K562 (cell line): ENCODE data around the gene ZNF124. TPM values are rescaled to one million over a fixed set of nuclear protein-coding genes. Genes with fewer than 3 reads are reported as not detected.
A peak's percentile ranks its signal among the peaks of the same experiment; 100 is the strongest.

ENCODE experiments used
- CC2D1A ChIP-seq: fragments of 450-650 bp; IDR thresholded peaks from 2 replicates; pipeline ENCODE4 v1.6.1; 2017; ENCODE audit warnings: mild to moderate bottlenecking
- CREB1 ChIP-seq, 2 experiments: sonication (generic) in 1 of 2; formaldehyde crosslinking in 1 of 2; IDR thresholded peaks; 2 replicates each; pipeline versions ENCODE4 v1.6.1 to v1.8.0; 2012 to 2022; ENCODE audit warnings: inconsistent platforms in 1 of 2, mild to moderate bottlenecking in 1 of 2, missing genetic modification reagents in 1 of 2, moderate library complexity in 1 of 2
- DNMT1 ChIP-seq: fragments of 450-650 bp; IDR thresholded peaks from 2 replicates; pipeline ENCODE4 v1.6.1; 2016; ENCODE audit warnings: antibody characterized with exemption, mild to moderate bottlenecking
- E2F3 ChIP-seq: fragments of 250-450 bp; sonication (Bioruptor Pico); IDR thresholded peaks from 2 replicates; pipeline ENCODE4 v1.4.0; 2020; ENCODE audit warnings: mild to moderate bottlenecking
- HOXB6 ChIP-seq: fragments of 250-450 bp; sonication (Bioruptor Pico); IDR thresholded peaks from 2 replicates; pipeline ENCODE4 v1.5.1; 2022; ENCODE audit warnings: mild to moderate bottlenecking, borderline replicate concordance
- KDM2B ChIP-seq: fragments of 250-450 bp; sonication (Bioruptor Pico); IDR thresholded peaks from 2 replicates; pipeline ENCODE4 v1.8.0; 2021; ENCODE audit warnings: mild to moderate bottlenecking, moderate library complexity
- MECOM ChIP-seq: fragments of 250-450 bp; sonication (Bioruptor Pico); IDR thresholded peaks from 2 replicates; pipeline ENCODE4 v1.8.0; 2022; ENCODE audit warnings: inconsistent platforms
- NCOR1 ChIP-seq: fragments of 450-650 bp; IDR thresholded peaks from 2 replicates; pipeline ENCODE4 v1.6.1; 2016; ENCODE audit warnings: mild to moderate bottlenecking, moderate library complexity
- NFRKB ChIP-seq: fragments of 450-650 bp; IDR thresholded peaks from 2 replicates; pipeline ENCODE4 v1.6.1; 2016; ENCODE audit warnings: low read depth
- NR3C1 ChIP-seq: sonication (generic); formaldehyde crosslinking; IDR thresholded peaks from 2 replicates; pipeline ENCODE4 v1.8.1; 2022; ENCODE audit warnings: missing genetic modification reagents
- PPARD ChIP-seq: fragments of 250-450 bp; sonication (Bioruptor Pico); IDR thresholded peaks from 2 replicates; pipeline ENCODE4 v1.8.0; 2022; ENCODE audit warnings: inconsistent platforms, mild to moderate bottlenecking, moderate library complexity
- SMAD1 ChIP-seq: fragments of 150-350 bp; IDR thresholded peaks from 2 replicates; pipeline ENCODE4 v1.6.1; 2014; ENCODE audit warnings: low read length, low read depth; ENCODE audit not compliant: partially characterized antibody
- TEAD4 ChIP-seq, 2 experiments: sonication (generic) in 1 of 2; formaldehyde crosslinking in 1 of 2; IDR thresholded peaks; 2 replicates each; pipeline versions ENCODE4 v1.6.1 to v1.8.0; 2012 to 2022; ENCODE audit warnings: borderline replicate concordance in 1 of 2, inconsistent platforms in 1 of 2, low read length in 1 of 2, mild to moderate bottlenecking in 1 of 2, missing genetic modification reagents in 1 of 2
- ZNF3 ChIP-seq: fragments of 250-450 bp; sonication (Bioruptor Pico); IDR thresholded peaks from 2 replicates; pipeline ENCODE4 v1.5.0; 2021; ENCODE audit warnings: mild to moderate bottlenecking, moderate library complexity
- ZNF780A ChIP-seq: fragments of 250-450 bp; sonication (Bioruptor Pico); IDR thresholded peaks from 2 replicates; pipeline ENCODE4 v1.5.0; 2021; ENCODE audit warnings: mild to moderate bottlenecking
- polyA plus RNA-seq, 8 experiments: library from polyadenylated mRNA; depleted of rRNA in 4 of 8; stranded (reverse) in 5 of 8; unstranded in 3 of 8; fragments of >200 nt; fragmentation: Nextera tagmentation in 2 of 8; fragmentation: Illumina TruSeq in 1 of 8; extraction: Ambion mirVana in 2 of 8; extraction: Trizol in 1 of 8; gene quantifications; 2 replicates each; pipeline versions ENCODE4 v1.2.1 to v1.2.3, GENCODE V29; 2011 to 2014; ENCODE audit warnings: inconsistent platforms in 1 of 8, missing spikeins in 1 of 8
- total RNA-seq, 7 experiments: library from RNA; depleted of rRNA in 6 of 7; stranded (reverse); fragments of >200 nt in 6 of 7; fragmentation: Illumina TruSeq in 2 of 7; extraction: Trizol in 2 of 7; gene quantifications; 2 replicates each; pipeline versions ENCODE4 v1.2.1 to v1.2.3, GENCODE V29; 2011 to 2021; ENCODE audit warnings: low replicate concordance in 1 of 7
- TF ChIP-seq, protein P1 (sequence below): fragments of 250-450 bp; sonication (Bioruptor Pico); IDR thresholded peaks from 2 replicates; pipeline ENCODE4 v1.5.0; 2021; ENCODE audit warnings: mild to moderate bottlenecking, moderate library complexity
- TF ChIP-seq, protein P2 (sequence below), 2 experiments: fragments of 200-800 bp in 1 of 2; sonication (Bioruptor generic) in 1 of 2; sonication (generic) in 1 of 2; formaldehyde crosslinking in 1 of 2; IDR thresholded peaks in 1 of 2; conservative IDR thresholded peaks in 1 of 2; 2 replicates each; pipeline versions ENCODE4 v1.5.0 to v1.6.1; 2016 to 2020; ENCODE audit warnings: missing compliant biosample characterization in 1 of 2, missing genetic modification characterization in 1 of 2, missing genetic modification reagents in 1 of 2
- TF ChIP-seq, protein P3 (sequence below): fragments of 450-650 bp; formaldehyde crosslinking; IDR thresholded peaks from 2 replicates; pipeline ENCODE4 v1.4.0; 2020; ENCODE audit warnings: mild to moderate bottlenecking, moderate library complexity
- TF ChIP-seq, protein P4 (sequence below), 2 experiments: fragments of 450-650 bp; IDR thresholded peaks; 2 replicates each; pipeline ENCODE4 v1.6.1; 2018; ENCODE audit warnings: mild to moderate bottlenecking in 2 of 2, low read depth in 1 of 2; ENCODE audit not compliant: partially characterized antibody in 2 of 2

The ZNF124 gene
- total and polyA plus RNA-seq, 9 of the 15 experiments (the other 6 are each of a cell fraction or from before 2014, with no cell fraction given): 7.6 to 71.5 (median 20.2) TPM

DNA sequence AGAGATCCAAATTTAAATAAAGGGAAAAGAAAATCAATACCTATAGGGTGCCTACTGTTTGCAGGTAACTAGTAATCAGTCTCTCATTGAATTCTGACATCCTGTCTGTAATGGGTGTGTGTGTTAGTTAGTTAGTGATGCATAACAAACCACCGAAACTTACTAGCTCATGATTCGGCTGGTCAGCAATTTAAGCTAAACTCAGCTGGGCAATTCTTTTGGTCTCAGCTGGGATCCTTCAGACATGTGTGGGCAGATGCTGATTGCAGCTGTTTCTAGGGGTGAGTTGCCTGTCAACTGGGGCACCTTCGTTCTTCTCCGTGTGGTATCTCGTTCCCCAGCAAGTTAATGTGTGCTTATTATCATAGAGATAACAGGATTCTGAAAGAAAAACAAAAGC is 40.2 kb upstream of the ZNF124 start (continued):
- no peak for TF ChIP-seq NR3C1 (CRISPR knock-in tag)
- TF ChIP-seq KDM2B (CRISPR knock-in tag): no peak
- TF ChIP-seq, protein P1, sequence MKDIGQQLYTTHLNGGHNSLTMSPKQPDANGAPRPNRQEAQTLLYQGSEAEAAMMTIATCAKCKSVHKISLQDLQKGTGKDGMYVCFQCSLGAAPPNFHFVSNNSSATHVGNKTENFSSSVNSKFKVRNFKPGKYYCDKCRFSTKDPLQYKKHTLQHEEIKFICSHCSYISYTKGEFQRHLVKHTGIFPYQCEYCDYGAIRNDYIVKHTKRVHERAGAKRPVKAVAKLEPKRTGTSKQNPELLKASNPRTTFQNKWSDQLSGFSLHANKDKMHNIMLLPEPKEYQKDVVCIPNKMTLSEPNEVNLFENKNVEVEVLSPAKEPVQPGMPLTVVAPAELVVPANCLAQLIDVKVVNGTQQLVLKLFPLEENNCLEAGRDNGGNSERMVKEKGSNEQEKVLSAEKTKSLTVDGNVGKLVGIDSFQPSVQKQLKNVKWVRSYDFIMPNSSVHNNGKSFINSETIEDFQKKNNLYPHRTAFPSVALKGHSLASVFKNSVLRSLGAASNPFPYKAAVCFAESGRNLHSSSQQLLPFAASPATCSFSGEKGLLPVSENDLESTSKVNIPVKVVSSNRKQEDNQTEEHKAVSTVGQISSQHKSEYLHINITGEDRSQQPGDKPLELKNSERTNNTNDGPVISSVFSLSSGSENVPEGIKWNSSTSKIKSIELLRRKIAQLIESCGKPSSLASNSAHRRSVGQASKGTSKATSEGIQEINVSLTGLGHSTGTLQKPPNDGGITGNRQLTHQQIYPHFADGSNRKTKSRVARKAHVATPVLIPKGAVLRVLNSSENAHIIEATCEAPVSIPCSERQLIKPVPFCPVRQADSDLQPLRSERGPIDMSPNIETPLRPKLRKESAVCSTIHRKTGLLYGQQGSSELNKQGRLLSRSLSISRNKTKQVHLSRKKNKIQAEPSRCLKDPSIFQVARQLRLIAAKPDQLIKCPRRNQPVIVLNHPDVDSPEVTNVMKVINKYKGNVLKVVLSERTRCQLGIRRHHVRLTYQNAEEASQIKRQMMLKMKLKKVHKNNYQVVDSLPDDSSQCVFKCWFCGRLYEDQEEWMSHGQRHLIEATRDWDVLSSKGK (CRISPR knock-in tag): no peak
- no peak for TF ChIP-seq ZNF780A (CRISPR knock-in tag)
- no peak for TF ChIP-seq E2F3 (CRISPR knock-in tag)
- TF ChIP-seq NCOR1: peak; percentile 60
- TF ChIP-seq, protein P2, sequence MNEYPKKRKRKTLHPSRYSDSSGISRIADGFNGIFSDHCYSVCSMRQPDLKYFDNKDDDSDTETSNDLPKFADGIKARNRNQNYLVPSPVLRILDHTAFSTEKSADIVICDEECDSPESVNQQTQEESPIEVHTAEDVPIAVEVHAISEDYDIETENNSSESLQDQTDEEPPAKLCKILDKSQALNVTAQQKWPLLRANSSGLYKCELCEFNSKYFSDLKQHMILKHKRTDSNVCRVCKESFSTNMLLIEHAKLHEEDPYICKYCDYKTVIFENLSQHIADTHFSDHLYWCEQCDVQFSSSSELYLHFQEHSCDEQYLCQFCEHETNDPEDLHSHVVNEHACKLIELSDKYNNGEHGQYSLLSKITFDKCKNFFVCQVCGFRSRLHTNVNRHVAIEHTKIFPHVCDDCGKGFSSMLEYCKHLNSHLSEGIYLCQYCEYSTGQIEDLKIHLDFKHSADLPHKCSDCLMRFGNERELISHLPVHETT (CRISPR knock-in tag; conservative IDR thresholded peaks at IDR 0.05 in 1 of 2, IDR thresholded peaks at IDR 0.05 in 1 of 2): no peak
- no peak for TF ChIP-seq ZNF3 (CRISPR knock-in tag)
- TF ChIP-seq CC2D1A: no peak
- no peak for TF ChIP-seq NFRKB
- TF ChIP-seq CREB1 (IDR thresholded peaks at IDR 0.05): no peak
- no peak for TF ChIP-seq CREB1 (CRISPR knock-in tag; IDR thresholded peaks at IDR 0.05)
- no peak for TF ChIP-seq MECOM (CRISPR knock-in tag)
- TF ChIP-seq PPARD (CRISPR knock-in tag): no peak
- TF ChIP-seq SMAD1: no peak
- TF ChIP-seq, protein P3, sequence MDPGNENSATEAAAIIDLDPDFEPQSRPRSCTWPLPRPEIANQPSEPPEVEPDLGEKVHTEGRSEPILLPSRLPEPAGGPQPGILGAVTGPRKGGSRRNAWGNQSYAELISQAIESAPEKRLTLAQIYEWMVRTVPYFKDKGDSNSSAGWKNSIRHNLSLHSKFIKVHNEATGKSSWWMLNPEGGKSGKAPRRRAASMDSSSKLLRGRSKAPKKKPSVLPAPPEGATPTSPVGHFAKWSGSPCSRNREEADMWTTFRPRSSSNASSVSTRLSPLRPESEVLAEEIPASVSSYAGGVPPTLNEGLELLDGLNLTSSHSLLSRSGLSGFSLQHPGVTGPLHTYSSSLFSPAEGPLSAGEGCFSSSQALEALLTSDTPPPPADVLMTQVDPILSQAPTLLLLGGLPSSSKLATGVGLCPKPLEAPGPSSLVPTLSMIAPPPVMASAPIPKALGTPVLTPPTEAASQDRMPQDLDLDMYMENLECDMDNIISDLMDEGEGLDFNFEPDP: no peak
- TF ChIP-seq DNMT1: no peak
- TF ChIP-seq, protein P4, sequence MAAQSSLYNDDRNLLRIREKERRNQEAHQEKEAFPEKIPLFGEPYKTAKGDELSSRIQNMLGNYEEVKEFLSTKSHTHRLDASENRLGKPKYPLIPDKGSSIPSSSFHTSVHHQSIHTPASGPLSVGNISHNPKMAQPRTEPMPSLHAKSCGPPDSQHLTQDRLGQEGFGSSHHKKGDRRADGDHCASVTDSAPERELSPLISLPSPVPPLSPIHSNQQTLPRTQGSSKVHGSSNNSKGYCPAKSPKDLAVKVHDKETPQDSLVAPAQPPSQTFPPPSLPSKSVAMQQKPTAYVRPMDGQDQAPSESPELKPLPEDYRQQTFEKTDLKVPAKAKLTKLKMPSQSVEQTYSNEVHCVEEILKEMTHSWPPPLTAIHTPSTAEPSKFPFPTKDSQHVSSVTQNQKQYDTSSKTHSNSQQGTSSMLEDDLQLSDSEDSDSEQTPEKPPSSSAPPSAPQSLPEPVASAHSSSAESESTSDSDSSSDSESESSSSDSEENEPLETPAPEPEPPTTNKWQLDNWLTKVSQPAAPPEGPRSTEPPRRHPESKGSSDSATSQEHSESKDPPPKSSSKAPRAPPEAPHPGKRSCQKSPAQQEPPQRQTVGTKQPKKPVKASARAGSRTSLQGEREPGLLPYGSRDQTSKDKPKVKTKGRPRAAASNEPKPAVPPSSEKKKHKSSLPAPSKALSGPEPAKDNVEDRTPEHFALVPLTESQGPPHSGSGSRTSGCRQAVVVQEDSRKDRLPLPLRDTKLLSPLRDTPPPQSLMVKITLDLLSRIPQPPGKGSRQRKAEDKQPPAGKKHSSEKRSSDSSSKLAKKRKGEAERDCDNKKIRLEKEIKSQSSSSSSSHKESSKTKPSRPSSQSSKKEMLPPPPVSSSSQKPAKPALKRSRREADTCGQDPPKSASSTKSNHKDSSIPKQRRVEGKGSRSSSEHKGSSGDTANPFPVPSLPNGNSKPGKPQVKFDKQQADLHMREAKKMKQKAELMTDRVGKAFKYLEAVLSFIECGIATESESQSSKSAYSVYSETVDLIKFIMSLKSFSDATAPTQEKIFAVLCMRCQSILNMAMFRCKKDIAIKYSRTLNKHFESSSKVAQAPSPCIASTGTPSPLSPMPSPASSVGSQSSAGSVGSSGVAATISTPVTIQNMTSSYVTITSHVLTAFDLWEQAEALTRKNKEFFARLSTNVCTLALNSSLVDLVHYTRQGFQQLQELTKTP (IDR thresholded peaks at IDR 0.05; ENCODE audit: low read depth in 1 of 2, partially characterized antibody in 2 of 2): no peak
- TF ChIP-seq TEAD4 (IDR thresholded peaks at IDR 0.05; ENCODE audit: low read length): peak; percentile 79
- TF ChIP-seq TEAD4 (CRISPR knock-in tag; IDR thresholded peaks at IDR 0.05; ENCODE audit: borderline replicate concordance): no peak
- TF ChIP-seq HOXB6 (CRISPR knock-in tag): no peak
